Fibroblast of lung (primary cell): ENCODE data around the gene WSB1.

Source experiments
- EZH2 ChIP-seq: IDR thresholded peaks from 2 replicates; pipeline ENCODE4 v1.5.1; 2012; ENCODE audit warnings: low read length, control low read depth, mild to moderate bottlenecking; ENCODE audit errors: missing control alignments
- TF ChIP-seq, protein P1 (sequence below), 2 donors: IDR thresholded peaks in 1 of 2; conservative IDR thresholded peaks in 1 of 2; 1 replicate in 1 of 2; 2 replicates in 1 of 2; pipeline ENCODE4 v1.5.1; 2011 to 2012; ENCODE audit warnings: low read length in 2 of 2, control low read depth in 1 of 2, inconsistent platforms in 1 of 2, low read depth in 1 of 2, mild to moderate bottlenecking in 1 of 2

DNA sequence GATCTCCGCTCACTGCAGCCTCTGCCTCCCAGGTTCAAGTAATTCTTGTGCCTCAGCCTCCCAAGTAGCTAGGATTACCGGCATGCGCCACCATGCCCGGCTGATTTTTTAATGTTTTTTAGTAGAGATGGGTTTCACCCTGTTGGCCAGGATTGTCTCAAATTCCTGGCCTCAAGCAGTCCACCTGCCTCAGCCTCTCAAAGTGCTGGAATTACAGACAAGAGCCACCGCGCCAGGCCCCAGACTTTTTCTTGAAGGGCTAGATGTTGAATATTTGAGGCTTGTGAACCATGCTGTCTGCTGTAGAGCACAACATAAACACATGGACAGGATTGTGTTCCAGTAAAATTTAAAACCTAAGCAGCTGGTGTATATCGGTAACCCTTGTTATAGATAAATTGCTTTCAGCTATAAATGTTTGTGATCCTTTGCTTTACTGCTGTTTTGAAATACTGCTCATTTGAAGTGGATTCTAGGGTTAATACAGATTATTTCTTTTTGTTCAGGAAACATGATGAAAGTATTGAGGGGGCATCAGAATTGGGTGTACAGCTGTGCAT lies 12.4 kb downstream of the WSB1 start:
- TF ChIP-seq, protein P1, sequence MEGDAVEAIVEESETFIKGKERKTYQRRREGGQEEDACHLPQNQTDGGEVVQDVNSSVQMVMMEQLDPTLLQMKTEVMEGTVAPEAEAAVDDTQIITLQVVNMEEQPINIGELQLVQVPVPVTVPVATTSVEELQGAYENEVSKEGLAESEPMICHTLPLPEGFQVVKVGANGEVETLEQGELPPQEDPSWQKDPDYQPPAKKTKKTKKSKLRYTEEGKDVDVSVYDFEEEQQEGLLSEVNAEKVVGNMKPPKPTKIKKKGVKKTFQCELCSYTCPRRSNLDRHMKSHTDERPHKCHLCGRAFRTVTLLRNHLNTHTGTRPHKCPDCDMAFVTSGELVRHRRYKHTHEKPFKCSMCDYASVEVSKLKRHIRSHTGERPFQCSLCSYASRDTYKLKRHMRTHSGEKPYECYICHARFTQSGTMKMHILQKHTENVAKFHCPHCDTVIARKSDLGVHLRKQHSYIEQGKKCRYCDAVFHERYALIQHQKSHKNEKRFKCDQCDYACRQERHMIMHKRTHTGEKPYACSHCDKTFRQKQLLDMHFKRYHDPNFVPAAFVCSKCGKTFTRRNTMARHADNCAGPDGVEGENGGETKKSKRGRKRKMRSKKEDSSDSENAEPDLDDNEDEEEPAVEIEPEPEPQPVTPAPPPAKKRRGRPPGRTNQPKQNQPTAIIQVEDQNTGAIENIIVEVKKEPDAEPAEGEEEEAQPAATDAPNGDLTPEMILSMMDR (conservative IDR thresholded peaks at IDR 0.05 in 1 of 2, IDR thresholded peaks at IDR 0.05 in 1 of 2; ENCODE audit: low read depth in 1 of 2, low read length in 2 of 2): no peak
- TF ChIP-seq EZH2: no peak
